HG02623 (cell line): ENCODE measurements around the gene TAF11L2.
"Not testable (repeated sequence)": the region's sequence is repeated elsewhere in the genome, so short reads cannot be mapped to it uniquely, and the experiment has no call there.

Source experiments
- ATAC-seq: cut with Tn5 transposase; IDR thresholded peaks from one replicate; pipeline ENCODE4 v1.9.1; 2021; ENCODE audit warnings: moderate library complexity; ENCODE audit not compliant: unreplicated experiment

The TAF11L2 gene

GRCh38 chr5:17497931-17498330 lies at the start of gene TAF11L2:
Gene TAF11L2 (plus strand): TSS chr5:17498231.
- not testable (repeated sequence) for ATAC-seq

GRCh38 chr5:17448877-17449276 lies 49.2 kb upstream of the TAF11L2 start:
- no peak for ATAC-seq

- ATAC-seq = no peak
Measured at GRCh38 chr5:17452936-17453335, 45.1 kb upstream of the TAF11L2 start.

GRCh38 chr5:17455942-17456341 lies 42.1 kb upstream of the TAF11L2 start:
- ATAC-seq = no peak

- ATAC-seq = no peak
Measured at GRCh38 chr5:17461793-17462192, 36.2 kb upstream of the TAF11L2 start.

GRCh38 chr5:17463653-17464052 lies 34.4 kb upstream of the TAF11L2 start:
- ATAC-seq = no peak

- ATAC-seq = no peak
Measured at GRCh38 chr5:17470064-17470463, 28.0 kb upstream of the TAF11L2 start.

GRCh38 chr5:17475064-17475463 lies 23.0 kb upstream of the TAF11L2 start:
- not testable (repeated sequence) for ATAC-seq

GRCh38 chr5:17477043-17477442 lies 21.0 kb upstream of the TAF11L2 start:
- no peak for ATAC-seq

- no peak for ATAC-seq
Measured at GRCh38 chr5:17477573-17478265, 20.3 kb upstream of the TAF11L2 start.

GRCh38 chr5:17481378-17481777 lies 16.7 kb upstream of the TAF11L2 start:
- no peak for ATAC-seq

- no peak for ATAC-seq
Measured at GRCh38 chr5:17482790-17483189, 15.2 kb upstream of the TAF11L2 start.

GRCh38 chr5:17486464-17487173 lies 11.4 kb upstream of the TAF11L2 start:
- ATAC-seq = not testable (repeated sequence)

GRCh38 chr5:17487174-17487512 lies 10.9 kb upstream of the TAF11L2 start:
- ATAC-seq = no peak

- not testable (repeated sequence) for ATAC-seq
Measured at GRCh38 chr5:17491257-17491656, 6.8 kb upstream of the TAF11L2 start.

GRCh38 chr5:17492770-17493169 lies 5.3 kb upstream of the TAF11L2 start:
- ATAC-seq = no peak

- ATAC-seq = no peak
Measured at GRCh38 chr5:17497446-17497845, 585 bp upstream of the TAF11L2 start.

GRCh38 chr5:17511775-17512325 lies 13.8 kb downstream of the TAF11L2 start:
- ATAC-seq = no peak

GRCh38 chr5:17517526-17517925 lies 19.5 kb downstream of the TAF11L2 start:
- not testable (repeated sequence) for ATAC-seq

GRCh38 chr5:17518067-17518466 lies 20.0 kb downstream of the TAF11L2 start, which contains the start of gene TAF11L3:
Gene TAF11L3 (plus strand): TSS chr5:17518367.
- not testable (repeated sequence) for ATAC-seq

- not testable (repeated sequence) for ATAC-seq
Measured at GRCh38 chr5:17519508-17519907, 21.5 kb downstream of the TAF11L2 start.

- ATAC-seq = not testable (repeated sequence)
Measured at GRCh38 chr5:17521501-17521900, 23.5 kb downstream of the TAF11L2 start, which contains the start of gene TAF11L4. Gene TAF11L4 (plus strand): TSS chr5:17521801.
